Stimulated activated CD8-positive, alpha-beta memory T cell treated with anti-CD3 and anti-CD28 coated beads, Interleukin-12 subunit alpha, Interleukin-12 subunit beta, amount 100 ng/mL, for 1 hour (primary cell): ENCODE results near the gene NPAS3.

Source experiments
- DNase-seq: peaks from one replicate; pipeline ENCODE4 v3.0.0-alpha.2; 2020; ENCODE audit warnings: low read depth

The NPAS3 gene

DNA sequence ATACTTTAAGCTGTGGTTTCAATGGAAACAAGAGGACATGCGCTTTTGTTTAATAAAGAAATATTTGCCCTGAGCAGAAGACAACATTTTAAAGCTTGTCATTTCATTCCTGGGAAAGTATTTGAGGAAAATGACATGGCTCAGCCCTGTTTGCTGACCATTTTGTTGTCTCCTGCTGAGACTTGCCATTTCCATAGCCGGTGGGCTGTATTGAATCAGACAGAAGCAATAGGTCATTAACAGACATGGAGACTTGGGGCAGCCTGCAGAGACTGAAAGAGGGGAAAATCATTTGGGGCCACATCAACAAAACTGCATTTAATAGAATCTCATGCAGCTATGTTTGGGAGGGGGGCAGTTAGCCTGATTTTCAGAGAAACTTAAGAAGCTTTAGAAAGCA is 443.0 kb downstream of the NPAS3 start:
- DNase-seq = no peak

DNA sequence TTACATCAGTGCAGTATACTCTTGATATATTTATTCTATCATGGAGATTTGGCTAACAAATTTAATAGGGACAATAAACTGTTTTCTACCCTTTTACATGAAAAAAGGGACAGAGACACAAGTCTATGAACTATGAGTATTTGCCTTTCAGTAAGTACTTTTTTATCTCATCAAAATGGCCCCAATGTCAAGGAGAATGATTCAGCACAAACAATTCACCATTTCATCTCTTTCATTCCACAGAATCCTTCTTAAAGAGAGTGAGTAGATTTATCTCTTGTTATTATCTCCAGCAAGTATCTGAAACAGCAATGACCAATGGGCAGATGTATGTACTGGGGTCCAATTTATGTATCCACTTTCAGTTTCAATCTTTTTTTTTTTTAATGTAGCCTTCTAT is 447.5 kb downstream of the NPAS3 start:
- no peak for DNase-seq

DNA sequence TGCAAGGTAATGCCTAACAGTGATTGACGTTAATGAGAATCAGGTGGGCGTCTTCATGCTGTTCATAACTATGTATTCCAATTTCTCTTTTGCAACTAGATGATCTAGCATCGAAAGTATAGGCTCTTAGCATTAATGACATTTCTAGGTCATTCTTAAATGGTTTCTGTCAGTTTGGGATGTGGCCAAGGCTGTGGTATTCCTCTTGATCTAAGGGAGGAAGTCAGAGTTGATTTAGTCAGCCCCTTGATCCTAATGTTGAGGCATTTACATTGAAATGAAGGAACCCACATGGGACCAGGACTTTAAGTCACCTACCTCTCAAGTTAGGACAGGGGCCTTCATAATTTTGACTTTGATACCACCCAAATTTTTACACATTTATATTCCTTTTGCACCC is 448.1 kb downstream of the NPAS3 start:
- no peak for DNase-seq

DNA sequence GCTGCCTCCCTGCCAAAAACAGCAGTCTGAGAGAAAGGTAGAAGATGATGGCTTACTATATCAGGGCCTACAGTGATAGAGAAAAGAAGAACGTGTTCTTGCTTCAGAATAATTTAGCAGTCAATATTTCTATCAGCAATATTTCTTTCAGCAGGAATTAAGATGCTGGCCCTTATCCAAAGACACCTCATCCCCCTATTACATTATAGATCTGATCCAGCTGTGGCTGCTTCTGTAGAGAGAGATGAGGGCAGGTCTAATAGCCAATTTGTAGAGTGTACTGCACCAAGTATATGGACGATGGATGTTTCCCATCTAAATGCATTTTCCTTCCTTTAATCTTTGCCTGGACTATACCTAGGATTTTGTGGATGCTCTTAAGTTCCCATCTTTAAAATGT is 451.7 kb downstream of the NPAS3 start:
- no peak for DNase-seq

DNA sequence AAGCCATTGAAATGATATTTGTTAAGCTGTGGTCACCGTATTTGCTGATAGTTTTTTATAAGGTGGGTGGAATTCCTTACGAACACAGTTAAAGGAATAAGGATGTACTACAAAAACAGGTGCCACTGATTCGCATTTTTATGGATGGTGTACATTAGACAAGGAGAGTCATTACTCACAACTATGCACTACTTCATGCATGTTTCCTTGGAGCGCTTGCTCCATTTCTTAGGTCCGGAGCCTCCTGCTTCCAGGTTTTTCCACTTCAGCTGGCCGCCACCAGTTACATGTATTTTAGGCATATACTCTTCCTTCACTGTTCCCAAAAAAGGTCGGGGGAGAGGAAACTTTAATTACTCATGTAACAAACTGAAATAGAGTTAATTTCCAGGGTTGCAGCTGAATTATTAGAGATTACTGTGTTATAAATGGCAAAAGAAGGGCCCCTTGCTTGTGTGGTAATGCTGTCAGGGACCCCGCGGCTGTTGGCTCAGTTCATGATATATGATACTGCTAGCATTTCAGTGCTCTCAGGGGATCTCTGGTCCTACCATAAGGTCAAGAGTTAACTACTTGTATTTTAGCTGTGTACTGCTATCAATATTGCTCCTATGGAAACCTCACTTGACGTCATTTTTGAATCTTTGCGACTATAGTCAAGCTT is 454.7 kb downstream of the NPAS3 start:
- DNase-seq = no peak

DNA sequence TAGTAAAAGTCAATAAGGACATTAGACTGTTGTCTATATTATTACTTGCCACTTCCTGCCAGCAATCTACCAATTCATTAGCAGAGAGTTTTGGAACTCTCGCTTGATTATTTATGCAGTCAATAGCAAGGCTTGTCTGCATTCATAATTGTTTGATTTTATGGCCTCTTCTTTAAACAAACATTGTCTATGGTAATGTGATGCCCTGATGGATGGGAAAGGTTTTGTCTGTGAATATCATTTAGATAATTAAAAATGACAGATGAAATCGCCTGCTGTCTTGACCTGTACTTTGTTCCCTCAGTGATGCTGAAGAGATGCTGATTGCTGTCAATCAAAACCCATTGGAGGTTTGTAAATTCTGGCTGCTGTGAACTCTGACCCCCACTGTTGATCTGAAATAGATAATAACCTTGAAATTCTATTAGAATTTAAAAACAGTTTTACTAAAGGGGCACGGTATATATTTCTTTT is 455.3 kb downstream of the NPAS3 start:
- no peak for DNase-seq

DNA sequence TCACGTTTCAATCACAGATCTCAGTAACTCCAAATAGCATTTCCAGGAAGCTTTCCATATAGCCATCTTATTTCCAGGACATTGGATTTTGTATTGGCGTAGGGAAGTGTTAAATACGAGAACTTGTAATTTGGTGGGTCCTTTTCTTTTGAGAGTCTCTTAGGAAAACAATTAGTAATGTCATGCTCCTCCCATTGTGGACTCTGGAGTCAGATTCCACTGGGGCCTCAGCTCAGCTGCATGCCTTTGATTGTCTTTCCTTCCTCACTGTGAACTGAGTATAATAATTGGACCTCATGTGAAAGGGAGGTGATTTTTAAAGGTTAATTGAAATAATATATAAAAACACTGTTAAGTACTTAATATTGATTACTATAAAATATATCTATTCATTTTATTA is 462.6 kb downstream of the NPAS3 start:
- no peak for DNase-seq

DNA sequence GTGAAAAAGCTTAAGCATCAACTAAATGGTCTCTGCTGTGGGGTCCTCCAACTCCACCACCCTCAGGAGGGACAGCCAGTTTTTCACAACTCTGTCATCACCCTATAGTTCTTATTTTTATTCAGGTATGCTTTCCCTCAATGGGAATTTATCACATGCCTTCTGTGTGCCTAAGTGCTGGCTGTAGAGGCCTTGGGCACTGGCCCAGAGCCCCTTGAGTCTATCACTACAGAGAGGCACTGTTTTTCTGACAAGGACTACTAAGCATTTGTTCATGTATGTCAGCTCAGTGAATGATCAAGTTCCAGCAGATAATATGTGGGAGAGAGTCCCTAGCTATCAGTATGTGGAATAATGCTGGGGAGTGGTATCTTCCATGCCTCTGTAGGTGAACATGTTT is 463.9 kb downstream of the NPAS3 start:
- DNase-seq = no peak

DNA sequence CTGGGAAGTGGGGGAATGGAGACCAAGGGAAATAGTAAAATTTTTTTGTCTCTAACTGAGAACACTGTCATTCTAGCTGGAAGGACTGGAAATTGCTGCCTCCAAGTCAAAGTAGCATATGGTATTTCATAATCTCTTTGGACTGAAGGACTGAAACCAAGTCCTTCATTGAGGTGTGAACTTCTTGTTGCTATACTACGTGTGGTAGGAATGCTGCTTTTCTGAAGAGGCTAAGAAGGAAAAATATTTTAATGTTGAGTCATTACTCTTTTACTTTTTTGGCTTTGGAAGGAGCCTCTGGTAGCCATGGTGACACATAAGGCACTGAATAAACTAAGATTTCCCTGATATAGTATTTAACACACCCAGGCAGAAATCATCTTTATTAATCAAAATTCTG is 465.4 kb downstream of the NPAS3 start:
- DNase-seq = no peak

DNA sequence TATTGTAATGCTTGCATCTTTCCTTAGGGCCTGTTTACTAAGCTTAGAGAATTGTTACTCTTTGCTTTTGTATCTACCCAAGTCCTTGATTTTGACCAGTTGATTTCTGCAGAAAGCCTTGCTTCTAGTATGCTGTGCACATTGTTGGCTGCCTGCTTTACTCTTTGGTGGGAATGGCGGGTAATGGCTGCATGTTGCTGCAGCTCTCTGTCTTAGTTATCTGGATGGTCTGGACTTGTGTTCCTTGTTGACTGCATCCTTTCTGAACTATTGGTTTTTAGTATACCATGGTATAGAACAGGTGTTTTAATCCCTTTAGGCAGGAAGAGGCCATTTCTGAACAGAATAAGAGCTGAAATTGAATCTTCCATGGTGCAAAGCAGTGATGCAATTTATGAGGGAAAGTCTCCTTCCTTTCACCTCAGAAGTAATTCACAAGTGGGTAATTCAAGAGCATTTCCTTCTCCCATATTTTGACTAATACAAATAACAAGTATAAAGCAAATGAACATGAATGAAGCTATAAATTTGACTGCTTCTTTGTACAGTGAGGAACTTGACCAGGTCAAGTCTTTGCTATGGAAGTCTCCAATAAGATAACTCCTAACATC is 466.4 kb downstream of the NPAS3 start:
- no peak for DNase-seq

DNA sequence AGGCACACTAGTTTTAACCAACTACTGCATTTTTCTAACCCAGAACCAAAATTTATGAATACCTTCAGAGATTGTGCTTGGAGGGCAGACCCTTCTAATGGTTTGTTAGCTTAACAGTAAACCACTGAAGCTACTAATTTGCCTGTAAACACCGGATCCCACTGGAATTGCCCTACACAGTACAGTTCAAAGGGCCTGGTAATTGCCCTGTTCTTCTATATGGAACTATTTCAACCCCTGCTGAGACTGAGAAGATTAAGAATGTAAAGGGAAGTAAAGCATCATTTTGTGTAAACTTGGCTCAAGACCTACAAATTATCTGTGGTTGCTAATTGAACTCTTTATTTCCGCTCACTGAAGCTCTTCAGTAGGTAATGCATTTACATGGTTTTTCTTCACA is 468.1 kb downstream of the NPAS3 start:
- no peak for DNase-seq

DNA sequence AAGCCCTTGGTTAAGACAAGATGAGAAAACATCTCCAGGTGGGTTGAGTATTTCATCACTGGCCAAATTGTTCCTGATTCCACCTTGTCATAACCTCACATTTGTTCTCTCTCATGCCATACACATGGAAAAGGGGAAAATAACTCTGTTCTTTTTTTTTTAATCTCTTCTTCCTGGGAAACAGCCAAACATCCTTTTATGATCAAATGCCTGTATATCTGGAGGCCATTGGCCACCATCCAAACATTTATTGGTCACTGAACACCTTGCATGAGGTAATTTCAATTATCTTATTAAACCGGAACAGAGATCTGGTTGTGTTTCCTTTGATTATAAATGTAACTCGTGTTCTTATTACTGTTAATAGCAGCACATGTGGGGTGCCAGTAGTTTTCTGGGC is 469.6 kb downstream of the NPAS3 start:
- no peak for DNase-seq

DNA sequence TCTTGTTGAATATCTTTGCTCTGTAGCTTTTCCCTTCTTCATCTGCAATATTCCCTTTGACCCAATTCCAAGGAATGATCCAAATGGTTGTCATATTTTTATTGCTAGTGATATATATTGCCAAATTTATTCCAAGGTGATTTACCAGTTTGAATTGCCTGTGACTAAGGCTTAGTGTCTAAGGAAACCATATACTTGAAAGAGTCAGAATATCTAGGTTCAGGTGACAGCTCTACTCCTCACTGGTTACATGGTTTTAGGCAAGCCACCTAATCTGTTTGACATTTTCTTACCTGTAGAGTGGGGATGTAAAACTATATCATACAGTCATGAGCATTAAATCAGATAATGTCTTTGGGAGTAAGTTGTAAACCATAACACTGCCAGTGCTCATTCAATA is 473.8 kb downstream of the NPAS3 start:
- no peak for DNase-seq

DNA sequence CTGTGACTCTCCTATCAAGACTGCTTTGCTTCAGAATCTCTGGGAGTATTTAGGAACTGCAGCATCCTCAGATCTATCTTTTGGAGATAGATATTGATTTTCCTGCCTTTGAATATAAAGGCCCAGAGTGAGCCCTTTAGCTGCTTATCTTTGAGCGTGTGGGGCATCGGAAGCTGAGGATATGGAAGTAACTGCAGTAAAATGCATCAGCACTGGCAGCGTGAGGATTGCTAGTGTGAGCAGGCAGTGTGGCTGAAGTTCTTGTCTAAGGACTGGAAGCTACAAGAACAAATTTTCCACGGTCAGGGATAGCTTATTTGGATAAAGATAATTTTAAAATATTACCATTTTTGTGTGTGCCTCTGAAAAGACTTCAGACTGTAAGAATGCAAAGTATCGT is 474.7 kb downstream of the NPAS3 start:
- DNase-seq = no peak

DNA sequence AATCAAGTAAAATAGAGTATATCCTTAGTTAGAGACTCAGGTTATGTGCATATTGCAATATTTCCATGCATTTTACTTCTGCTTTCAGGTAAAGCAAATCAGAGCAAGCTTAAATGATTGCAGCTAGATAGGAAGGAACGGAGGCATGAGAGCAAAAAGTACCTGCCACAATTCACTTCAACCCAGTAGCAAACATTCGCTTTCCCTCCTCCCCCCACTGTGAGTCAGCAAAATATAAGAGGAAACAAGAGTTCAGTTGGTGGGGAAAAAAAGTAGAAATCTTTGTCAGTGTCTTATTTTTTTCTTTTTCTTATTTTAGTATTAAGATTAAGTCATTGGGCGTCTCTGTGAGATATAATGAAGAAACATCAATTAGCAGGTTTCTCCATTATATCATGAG is 475.4 kb downstream of the NPAS3 start:
- no peak for DNase-seq

DNA sequence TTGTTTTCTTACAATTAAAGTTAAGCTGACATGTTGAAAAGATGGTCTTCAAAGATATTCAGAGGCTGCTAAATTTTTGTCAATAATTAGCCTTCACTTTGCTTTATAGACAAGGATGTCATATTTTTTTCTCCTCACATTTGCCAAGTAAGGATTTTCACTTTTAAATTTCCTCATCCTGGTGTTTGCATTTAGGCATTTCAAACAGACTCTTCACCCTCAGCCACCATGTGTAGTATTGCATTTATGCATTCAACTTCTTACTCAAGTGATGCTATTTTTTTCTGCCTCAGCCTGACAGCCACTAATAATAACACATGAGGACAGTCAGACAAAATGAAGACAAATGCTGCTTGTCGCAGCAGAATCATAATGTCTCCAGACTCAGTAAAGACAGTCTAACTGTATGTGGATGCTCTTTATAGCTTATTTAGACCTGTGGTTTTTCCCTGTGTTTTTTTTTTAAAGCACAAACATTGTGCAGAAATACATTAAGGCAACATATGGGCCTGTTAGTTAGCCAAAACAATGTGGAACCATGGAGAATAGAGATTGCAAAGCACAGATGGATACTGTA is 481.5 kb downstream of the NPAS3 start:
- DNase-seq = no peak

DNA sequence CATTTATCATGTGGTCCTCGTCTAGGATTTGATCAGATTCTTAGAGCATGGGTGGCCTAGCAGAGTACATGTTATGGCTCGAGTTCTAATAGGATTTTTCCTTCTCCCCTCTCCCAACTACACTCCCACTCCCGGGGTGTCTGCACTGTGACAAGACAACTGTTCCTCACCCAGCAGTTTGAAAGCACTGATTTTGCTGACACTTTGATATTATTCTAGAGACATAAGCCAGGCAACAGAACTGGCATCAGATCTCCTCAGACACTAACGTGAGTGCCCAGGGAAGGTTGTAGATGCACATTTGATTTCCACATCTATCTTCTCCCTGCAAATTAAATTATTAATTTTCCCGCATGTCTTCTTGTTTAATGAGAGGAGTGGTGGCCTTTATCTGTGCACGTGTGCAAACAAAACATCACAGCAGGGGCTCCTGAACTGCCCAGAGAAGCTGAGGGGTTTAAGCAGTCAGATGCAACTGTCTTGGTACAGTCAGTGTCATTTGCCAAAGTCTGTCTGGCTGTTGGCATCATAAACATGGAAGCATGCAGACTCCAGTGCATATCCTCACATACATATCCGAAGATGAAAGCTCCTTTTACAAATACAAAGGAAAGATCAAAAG is 491.8 kb downstream of the NPAS3 start:
- no peak for DNase-seq

DNA sequence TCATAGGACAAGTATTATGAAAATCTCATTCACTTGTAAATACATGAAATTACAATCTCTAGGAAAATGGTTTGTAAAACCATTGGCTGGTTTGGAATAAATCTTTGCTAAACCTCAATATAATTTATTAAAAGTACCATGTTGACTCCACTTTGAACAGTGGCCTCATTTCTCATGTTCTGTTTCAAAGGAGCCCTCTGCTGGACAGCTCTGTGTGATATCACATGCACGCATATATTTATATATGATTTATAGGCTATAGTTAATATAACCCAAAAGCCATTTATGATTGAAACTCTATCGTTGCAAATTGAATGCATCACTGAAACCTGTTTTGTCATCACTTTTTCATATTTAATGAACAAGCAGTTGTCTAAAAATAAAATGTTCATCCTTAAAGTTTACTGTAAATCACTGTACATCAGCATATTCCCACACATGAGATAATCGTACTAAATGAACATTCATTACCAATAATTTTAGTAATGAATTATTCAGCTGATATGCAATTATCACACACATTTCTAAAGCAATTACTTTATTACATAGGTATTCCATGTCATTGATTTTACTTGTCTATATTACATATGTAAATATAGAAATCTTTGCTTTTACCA is 493.8 kb downstream of the NPAS3 start:
- DNase-seq = no peak

DNA sequence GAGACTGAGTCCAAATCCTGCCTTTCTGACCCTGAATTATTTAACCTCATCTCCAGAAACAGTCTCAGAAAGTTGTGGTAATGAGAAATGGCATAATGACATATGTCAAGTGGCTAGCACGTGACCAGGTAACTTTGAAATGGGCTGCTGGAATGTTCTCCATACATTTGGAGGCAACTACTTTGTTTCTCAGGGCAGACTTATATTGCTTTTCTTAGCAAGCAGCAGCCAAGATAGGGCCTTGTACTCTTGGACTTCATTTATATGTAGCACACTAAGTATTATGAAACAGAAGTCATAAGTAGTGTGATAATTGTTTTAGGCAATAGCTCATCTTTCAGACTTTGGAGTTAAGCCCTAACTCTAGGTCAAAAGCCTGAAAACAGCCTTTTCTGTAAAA is 494.7 kb downstream of the NPAS3 start:
- no peak for DNase-seq

DNA sequence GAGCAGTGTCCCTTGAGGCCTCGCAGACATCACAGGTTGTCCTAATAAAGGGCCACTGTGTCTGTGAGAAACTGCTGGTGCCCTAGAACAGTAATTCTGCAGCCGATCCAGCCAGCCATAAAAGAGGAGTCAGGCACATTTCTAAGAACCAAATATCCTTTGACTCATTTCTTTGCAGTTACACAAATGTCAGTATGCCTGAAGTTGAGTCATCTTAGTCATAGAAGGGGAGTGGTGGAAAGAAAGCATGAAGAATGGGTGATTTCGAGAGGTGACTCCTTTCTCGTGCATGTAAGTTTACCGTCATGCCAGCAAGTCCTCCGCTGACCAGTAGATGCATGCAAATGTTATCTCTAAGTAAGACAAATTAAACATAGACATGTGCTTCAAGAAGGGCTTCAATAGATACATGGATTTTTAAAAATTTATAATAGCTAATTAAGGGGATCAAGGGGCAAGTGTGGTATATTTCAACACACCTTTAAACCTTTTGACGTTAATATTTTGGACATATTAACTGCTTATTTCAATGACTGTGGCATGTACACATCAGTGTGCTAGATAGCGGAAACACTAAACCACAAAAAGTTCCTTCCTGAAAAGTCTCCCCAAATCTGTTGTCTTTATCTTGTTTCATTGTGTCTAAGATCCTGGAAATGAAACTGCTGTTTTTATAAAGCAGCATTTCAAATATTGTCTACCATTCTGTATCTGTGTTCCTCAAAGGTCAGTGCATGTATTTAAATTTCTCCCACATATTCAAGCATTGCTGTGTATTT is 497.4 kb downstream of the NPAS3 start:
- no peak for DNase-seq

DNA sequence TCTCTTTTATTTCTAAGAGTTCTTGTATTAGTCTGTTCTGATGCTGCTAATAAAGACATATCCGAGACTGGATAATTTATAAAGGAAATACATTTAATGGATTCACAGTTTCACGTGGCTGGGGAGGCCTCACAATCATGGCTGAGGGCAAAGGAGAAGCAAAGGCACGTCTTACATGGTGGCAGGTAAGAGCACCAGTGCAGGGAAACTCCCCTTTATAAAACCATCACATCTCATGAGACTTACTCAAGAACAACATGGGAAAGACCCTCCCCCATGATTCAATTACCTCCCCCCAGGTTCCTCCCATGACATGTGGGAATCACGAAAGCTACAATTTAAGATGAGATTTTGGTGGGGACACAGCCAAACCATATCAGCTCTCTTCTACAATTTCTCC is 503.0 kb downstream of the NPAS3 start:
- no peak for DNase-seq

DNA sequence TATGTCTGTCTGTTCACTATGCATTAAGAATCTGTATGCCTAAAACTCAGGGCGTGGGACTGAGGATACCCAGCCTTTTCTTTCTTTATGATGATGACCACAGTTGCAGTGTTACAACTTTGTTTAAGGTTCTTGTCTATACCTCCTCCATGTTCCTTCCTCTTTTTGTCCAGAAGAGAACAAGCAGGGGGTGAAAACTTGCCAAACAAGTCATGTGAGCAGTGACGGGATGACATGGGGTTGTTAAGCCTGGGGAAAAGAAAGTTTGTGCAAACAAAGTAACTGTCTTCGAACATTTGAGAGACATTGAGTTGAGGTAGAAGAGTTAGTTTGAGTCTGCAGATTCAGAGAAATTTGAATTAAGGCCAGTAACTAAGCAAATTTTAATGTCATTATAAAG is 505.5 kb downstream of the NPAS3 start:
- DNase-seq = no peak
